Fibroblast of skin of left biceps (primary cell): Measurements from ENCODE around the gene ZDHHC19.

ENCODE experiments used
- DNase-seq, 2 experiments: peaks; one replicate each; pipeline ENCODE4 v3.0.0-alpha.2; 2013; ENCODE audit warnings: low read depth in 2 of 2

ZDHHC19 gene

DNA sequence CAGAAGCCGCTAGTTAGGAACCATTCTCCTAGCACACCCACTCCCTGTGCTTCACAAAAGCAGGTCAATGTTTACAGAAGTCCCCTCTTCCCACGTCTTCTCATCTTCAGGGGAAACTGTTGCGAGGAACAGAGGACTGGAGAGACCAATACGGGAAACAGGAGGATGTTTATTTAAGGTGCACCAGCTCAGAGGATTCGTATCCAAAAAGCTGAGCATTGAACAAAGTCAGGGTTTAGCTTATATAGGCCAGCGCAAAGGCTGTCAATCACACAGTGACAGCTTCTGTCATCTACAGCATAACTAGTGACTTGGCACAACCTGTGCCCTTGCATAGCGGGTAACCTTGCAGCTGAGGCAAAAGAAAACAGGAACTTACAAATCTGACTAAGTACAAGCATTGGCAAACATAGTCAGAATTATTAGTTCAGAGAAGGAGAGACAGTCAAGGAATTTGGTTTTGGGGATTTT is 61.3 kb downstream of the ZDHHC19 start:
- no peak for DNase-seq

DNA sequence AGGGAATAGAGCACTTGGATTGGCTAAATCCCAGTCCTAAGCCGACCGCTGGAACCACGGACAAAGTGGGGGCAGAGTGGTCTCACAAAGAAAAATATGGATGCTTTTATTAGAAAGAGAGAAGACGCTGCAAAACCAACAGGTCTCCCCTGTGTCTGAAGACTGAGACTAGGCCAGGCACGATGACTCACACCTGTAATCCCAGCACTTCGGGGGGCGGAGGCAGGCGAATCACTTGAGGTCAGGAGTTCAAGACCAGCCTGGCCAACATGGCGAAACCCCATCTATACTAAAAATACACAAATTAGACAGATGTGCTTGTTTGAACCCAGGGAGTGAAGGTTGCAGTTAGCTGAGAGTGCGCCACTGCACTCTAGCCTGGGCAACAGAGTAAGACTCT is 61.8 kb downstream of the ZDHHC19 start:
- DNase-seq, result no peak
